Liver (tissue), 3 donors: Measurements from ENCODE around the gene GLOD4.

Source experiments
- FOXA1 ChIP-seq: IDR thresholded peaks from 2 replicates; pipeline ENCODE4 v1.6.1; 2016; ENCODE audit warnings: antibody characterized with exemption
- GABPA ChIP-seq, 2 donors: IDR thresholded peaks in 1 of 2; conservative IDR thresholded peaks in 1 of 2; 2 replicates each; pipeline ENCODE4 v1.6.1; 2016; ENCODE audit warnings: antibody characterized with exemption in 2 of 2, mild to moderate bottlenecking in 1 of 2, moderate library complexity in 1 of 2
- JUND ChIP-seq, 2 donors: IDR thresholded peaks; 2 replicates each; pipeline ENCODE4 v1.6.1; 2016; ENCODE audit warnings: antibody characterized with exemption in 2 of 2
- RAD21 ChIP-seq, 2 donors: IDR thresholded peaks; 2 replicates each; pipeline ENCODE4 v1.6.1; 2016; ENCODE audit warnings: antibody characterized with exemption in 2 of 2, mild to moderate bottlenecking in 2 of 2
- TAF1 ChIP-seq: conservative IDR thresholded peaks from 2 replicates; pipeline ENCODE4 v1.6.1; 2016; ENCODE audit warnings: antibody characterized with exemption, mild to moderate bottlenecking
- YY1 ChIP-seq: IDR thresholded peaks from 2 replicates; pipeline ENCODE4 v1.6.1; 2016; ENCODE audit warnings: antibody characterized with exemption, mild to moderate bottlenecking
- TF ChIP-seq, protein P1 (sequence below): fragments of 150-350 bp; IDR thresholded peaks from 2 replicates; pipeline ENCODE4 v1.5.1; 2017; ENCODE audit warnings: improper control_type of control experiment, low read depth, low read length; ENCODE audit not compliant: missing input control
- TF ChIP-seq, protein P2 (sequence below): IDR thresholded peaks from 2 replicates; pipeline ENCODE4 v1.6.1; 2016; ENCODE audit warnings: antibody characterized with exemption, mild to moderate bottlenecking
- donor health status: healthy.
- donor health status: healthy.

- TF ChIP-seq, protein P1, sequence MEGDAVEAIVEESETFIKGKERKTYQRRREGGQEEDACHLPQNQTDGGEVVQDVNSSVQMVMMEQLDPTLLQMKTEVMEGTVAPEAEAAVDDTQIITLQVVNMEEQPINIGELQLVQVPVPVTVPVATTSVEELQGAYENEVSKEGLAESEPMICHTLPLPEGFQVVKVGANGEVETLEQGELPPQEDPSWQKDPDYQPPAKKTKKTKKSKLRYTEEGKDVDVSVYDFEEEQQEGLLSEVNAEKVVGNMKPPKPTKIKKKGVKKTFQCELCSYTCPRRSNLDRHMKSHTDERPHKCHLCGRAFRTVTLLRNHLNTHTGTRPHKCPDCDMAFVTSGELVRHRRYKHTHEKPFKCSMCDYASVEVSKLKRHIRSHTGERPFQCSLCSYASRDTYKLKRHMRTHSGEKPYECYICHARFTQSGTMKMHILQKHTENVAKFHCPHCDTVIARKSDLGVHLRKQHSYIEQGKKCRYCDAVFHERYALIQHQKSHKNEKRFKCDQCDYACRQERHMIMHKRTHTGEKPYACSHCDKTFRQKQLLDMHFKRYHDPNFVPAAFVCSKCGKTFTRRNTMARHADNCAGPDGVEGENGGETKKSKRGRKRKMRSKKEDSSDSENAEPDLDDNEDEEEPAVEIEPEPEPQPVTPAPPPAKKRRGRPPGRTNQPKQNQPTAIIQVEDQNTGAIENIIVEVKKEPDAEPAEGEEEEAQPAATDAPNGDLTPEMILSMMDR: no peak
- no peak for TF ChIP-seq FOXA1
- TF ChIP-seq GABPA (IDR thresholded peaks at IDR 0.05 in 1 of 2, conservative IDR thresholded peaks at IDR 0.05 in 1 of 2): no peak
- no peak for TF ChIP-seq YY1
- no peak for TF ChIP-seq TAF1
- TF ChIP-seq JUND (IDR thresholded peaks at IDR 0.05): no peak
- TF ChIP-seq RAD21 (IDR thresholded peaks at IDR 0.05): no peak
- TF ChIP-seq, protein P2, sequence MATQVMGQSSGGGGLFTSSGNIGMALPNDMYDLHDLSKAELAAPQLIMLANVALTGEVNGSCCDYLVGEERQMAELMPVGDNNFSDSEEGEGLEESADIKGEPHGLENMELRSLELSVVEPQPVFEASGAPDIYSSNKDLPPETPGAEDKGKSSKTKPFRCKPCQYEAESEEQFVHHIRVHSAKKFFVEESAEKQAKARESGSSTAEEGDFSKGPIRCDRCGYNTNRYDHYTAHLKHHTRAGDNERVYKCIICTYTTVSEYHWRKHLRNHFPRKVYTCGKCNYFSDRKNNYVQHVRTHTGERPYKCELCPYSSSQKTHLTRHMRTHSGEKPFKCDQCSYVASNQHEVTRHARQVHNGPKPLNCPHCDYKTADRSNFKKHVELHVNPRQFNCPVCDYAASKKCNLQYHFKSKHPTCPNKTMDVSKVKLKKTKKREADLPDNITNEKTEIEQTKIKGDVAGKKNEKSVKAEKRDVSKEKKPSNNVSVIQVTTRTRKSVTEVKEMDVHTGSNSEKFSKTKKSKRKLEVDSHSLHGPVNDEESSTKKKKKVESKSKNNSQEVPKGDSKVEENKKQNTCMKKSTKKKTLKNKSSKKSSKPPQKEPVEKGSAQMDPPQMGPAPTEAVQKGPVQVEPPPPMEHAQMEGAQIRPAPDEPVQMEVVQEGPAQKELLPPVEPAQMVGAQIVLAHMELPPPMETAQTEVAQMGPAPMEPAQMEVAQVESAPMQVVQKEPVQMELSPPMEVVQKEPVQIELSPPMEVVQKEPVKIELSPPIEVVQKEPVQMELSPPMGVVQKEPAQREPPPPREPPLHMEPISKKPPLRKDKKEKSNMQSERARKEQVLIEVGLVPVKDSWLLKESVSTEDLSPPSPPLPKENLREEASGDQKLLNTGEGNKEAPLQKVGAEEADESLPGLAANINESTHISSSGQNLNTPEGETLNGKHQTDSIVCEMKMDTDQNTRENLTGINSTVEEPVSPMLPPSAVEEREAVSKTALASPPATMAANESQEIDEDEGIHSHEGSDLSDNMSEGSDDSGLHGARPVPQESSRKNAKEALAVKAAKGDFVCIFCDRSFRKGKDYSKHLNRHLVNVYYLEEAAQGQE: no peak
Observed at GRCh38 chr17:828761-829160, 46.7 kb upstream of the GLOD4 start.
